ENCODE measurements around the gene PKLR. TPM values are rescaled to one million over a fixed set of nuclear protein-coding genes. Genes with fewer than 3 reads are reported as not detected.
A peak's percentile ranks its signal among the peaks of the same experiment; 100 is the strongest.

PKLR gene
- total and polyA plus RNA-seq, 2 of the 4 experiments (the other 2 are of a cell fraction): 0.03 TPM; not detected in 1

GRCh38 chr1:155295183-155295941, 5.9 kb downstream of the PKLR start (continued):
- no peak for TF ChIP-seq RAD21 (IDR thresholded peaks at IDR 0.05; ENCODE audit: low read length)

DNA sequence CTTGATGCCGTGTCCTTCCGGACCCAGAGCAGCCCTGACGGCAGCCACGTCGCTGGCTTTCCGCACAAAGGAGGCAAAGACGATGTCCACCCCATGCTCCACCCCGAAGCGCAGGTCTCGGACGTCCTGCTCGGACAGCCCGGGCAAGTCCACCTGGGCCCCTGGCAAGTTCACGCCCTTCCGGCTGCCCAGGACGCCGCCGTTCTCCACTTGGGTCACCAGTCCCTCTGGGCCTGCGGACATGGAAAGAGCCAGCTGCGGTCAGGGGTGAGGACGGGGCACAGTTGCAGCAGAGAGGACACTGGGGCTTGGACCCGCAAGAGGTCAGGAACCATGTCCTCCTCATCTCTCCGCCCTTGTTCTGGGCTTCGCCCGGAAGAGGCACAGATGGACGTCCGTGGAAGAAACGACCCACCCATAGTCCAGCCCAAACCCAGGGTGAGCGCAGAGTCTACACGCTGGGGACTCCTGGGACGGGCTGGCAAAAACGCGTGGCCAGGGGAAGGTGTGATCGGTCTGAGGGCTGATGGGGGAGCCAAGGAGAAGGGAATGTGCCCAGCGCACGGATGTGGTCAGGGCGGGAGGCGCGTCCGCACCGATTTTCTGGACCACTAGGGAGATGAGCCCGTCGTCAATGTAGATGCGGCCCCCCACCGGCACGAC, 6.6 kb downstream of the PKLR start:
- Histone ChIP-seq H4K91ac (ENCODE audit: insufficient read depth, low read depth, low read length) (no peak overlapping the region), H4K5ac (ENCODE audit: low read depth, low read length) (no peak overlapping the region), H3K36me3 (ENCODE audit: control insufficient read depth, insufficient read depth, low read length) (no peaks in the 10 kb centered on the region), H3K79me1 (ENCODE audit: low read depth in 1 of 2, low read length in 2 of 2) (no peaks in the 10 kb centered on the region), H3K4me1 (ENCODE audit: control insufficient read depth, insufficient read depth, low read length) (no peaks in the 10 kb centered on the region), H2AK9ac (replicated peaks; ENCODE audit: low read depth, low read length, poor library complexity) (peak overlapping the region; percentile 1), H2AFZ (replicated peaks; ENCODE audit: low read length, poor library complexity) (peak overlapping the region; percentile 18), H2BK120ac (ENCODE audit: low read depth, low read length) (no peak overlapping the region), H3K23ac (ENCODE audit: low read depth, low read length) (no peak overlapping the region), H3K4me2 (ENCODE audit: low read depth, low read length) (no peak overlapping the region), H3K9me1 (ENCODE audit: insufficient read depth, low read length) (no peaks in the 10 kb centered on the region), H2BK5ac (ENCODE audit: low read depth, low read length, poor library complexity, severe bottlenecking) (no peak overlapping the region), H3K18ac (ENCODE audit: low read depth, low read length) (no peak overlapping the region), H4K8ac (ENCODE audit: low read depth in 2 of 2, low read length in 2 of 2) (no peak overlapping the region), H4K20me1 (ENCODE audit: insufficient read depth, low read length) (no peaks in the 10 kb centered on the region), H2BK15ac (ENCODE audit: low read depth, low read length) (no peak overlapping the region), H3K56ac (ENCODE audit: extremely low read depth, insufficient read depth, low read length) (no peak overlapping the region), H3K27me3 (ENCODE audit: control insufficient read depth, insufficient read depth, low read length) (peaks cover 57% of the 10 kb centered on the region), H2AK5ac (ENCODE audit: low read depth, low read length) (no peak overlapping the region), H3K27ac (ENCODE audit: insufficient read depth, low read length) (no peak overlapping the region), H3K4me3 (ENCODE audit: insufficient read depth, low read depth, low read length) (no peak overlapping the region), H3K14ac (replicated peaks; ENCODE audit: low read depth, low read length) (no peak overlapping the region), H2BK20ac (ENCODE audit: low read depth, low read length) (no peak overlapping the region), H3K9me3 (ENCODE audit: control insufficient read depth, insufficient read depth, low read length) (peaks cover 2% of the 10 kb centered on the region; the same call in 1 of the 2 replicates), H3K4ac (ENCODE audit: low read depth, low read length) (no peak overlapping the region), H3K9ac (ENCODE audit: low read depth, low read length) (no peak overlapping the region)
- ChIA-PET CTCF (no interaction called here), POLR2A (ENCODE audit: unreplicated experiment) (no interaction called here)
- BruUV-seq (replicated peaks): no TSS peak
- dilution Hi-C loops (cut with HindIII; ENCODE audit: low sequenced_read_pairs, unreplicated experiment): no loop called here
- TF ChIP-seq BHLHE40 (IDR thresholded peaks at IDR 0.05; ENCODE audit: low read depth, low read length): no peak
- no peak for TF ChIP-seq CEBPB (IDR thresholded peaks at IDR 0.05; ENCODE audit: low read depth, low read length)
- TF ChIP-seq CHD1 (IDR thresholded peaks at IDR 0.05; ENCODE audit: low read depth, low read length): no peak
- no peak for TF ChIP-seq MAZ (IDR thresholded peaks at IDR 0.05; ENCODE audit: borderline replicate concordance, low read depth, low read length)
- TF ChIP-seq MAFK (IDR thresholded peaks at IDR 0.05; ENCODE audit: low read depth, low read length): no peak
- no peak for TF ChIP-seq USF2 (IDR thresholded peaks at IDR 0.05; ENCODE audit: low read depth, low read length)
- TF ChIP-seq, protein P1, sequence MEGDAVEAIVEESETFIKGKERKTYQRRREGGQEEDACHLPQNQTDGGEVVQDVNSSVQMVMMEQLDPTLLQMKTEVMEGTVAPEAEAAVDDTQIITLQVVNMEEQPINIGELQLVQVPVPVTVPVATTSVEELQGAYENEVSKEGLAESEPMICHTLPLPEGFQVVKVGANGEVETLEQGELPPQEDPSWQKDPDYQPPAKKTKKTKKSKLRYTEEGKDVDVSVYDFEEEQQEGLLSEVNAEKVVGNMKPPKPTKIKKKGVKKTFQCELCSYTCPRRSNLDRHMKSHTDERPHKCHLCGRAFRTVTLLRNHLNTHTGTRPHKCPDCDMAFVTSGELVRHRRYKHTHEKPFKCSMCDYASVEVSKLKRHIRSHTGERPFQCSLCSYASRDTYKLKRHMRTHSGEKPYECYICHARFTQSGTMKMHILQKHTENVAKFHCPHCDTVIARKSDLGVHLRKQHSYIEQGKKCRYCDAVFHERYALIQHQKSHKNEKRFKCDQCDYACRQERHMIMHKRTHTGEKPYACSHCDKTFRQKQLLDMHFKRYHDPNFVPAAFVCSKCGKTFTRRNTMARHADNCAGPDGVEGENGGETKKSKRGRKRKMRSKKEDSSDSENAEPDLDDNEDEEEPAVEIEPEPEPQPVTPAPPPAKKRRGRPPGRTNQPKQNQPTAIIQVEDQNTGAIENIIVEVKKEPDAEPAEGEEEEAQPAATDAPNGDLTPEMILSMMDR (conservative IDR thresholded peaks at IDR 0.05; ENCODE audit: low read depth, low read length): no peak
- TF ChIP-seq RFX5 (IDR thresholded peaks at IDR 0.05; ENCODE audit: low read depth, low read length): no peak
- no peak for TF ChIP-seq RAD21 (IDR thresholded peaks at IDR 0.05; ENCODE audit: low read length)
- TF ChIP-seq POLR2A (IDR thresholded peaks at IDR 0.05; ENCODE audit: low read depth, low read length): no peak
- no peak for TF ChIP-seq NFE2L2 (IDR thresholded peaks at IDR 0.05; ENCODE audit: low read depth, low read length)
- no peak for TF ChIP-seq RCOR1 (IDR thresholded peaks at IDR 0.05; ENCODE audit: insufficient replicate concordance, low read length)
- TF ChIP-seq SMC3 (IDR thresholded peaks at IDR 0.05; ENCODE audit: low read depth, low read length): no peak
- TF ChIP-seq MXI1 (IDR thresholded peaks at IDR 0.05; ENCODE audit: borderline replicate concordance, low read depth, low read length): no peak
- no peak for ATAC-seq (ENCODE audit: low read depth)
- intact Hi-C loops (cut with micrococcal nuclease): no loop called here
- no peak for DNase-seq
- 43% methylated on average over 26 of the region's 46 CpGs; no CpG with 5 or more reads in 1 of the 2 experiments for WGBS, 2 experiments (ENCODE audit: extremely low coverage in 2 of 2, insufficient read length in 1 of 2)
- in situ Hi-C loops (cut with MboI; ENCODE audit: low sequenced_read_pairs): no loop called here
